Liver (tissue), 3 donors: ENCODE results near the gene PCDHGB3.

ENCODE experiments used
- CTCF ChIP-seq: fragments of 150-350 bp; IDR thresholded peaks from 2 replicates; pipeline ENCODE4 v1.5.1; 2017; ENCODE audit warnings: improper control_type of control experiment, low read depth, low read length; ENCODE audit not compliant: missing input control
- JUND ChIP-seq, 2 donors: IDR thresholded peaks; 2 replicates each; pipeline ENCODE4 v1.6.1; 2016; ENCODE audit warnings: antibody characterized with exemption in 2 of 2
- RAD21 ChIP-seq, 2 donors: IDR thresholded peaks; 2 replicates each; pipeline ENCODE4 v1.6.1; 2016; ENCODE audit warnings: antibody characterized with exemption in 2 of 2, mild to moderate bottlenecking in 2 of 2
- donor health status: healthy.
- donor health status: healthy.

DNA sequence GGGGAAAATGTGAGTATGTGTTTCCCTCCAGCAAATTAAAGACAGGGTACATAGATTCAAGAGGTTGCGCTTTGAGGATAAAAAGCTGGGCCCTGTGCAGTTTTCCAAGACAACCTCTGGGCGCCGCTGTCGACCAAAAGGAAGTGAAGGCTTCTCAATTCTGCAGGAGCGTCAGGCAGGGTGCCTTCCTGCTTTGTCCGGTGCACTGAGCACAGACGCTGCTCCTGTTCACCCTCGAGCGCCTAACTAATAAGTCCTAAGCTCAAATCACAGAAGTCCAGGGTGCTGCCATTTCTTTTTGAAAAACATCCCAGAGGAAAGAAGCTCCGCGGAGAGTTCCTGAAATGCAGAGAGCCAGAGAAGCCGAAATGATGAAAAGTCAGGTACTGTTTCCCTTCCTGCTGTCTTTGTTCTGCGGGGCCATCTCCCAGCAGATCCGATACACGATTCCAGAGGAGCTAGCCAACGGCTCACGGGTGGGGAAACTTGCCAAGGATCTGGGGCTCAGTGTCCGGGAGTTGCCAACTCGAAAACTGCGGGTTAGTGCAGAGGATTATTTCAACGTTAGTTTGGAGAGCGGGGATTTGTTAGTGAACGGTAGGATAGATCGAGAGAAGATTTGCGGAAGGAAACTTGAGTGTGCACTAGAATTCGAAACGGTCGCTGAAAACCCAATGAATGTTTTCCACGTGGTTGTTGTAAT lies 20.0 kb upstream of the PCDHGB3 start, which contains the start of gene PCDHGB1:
- no peak for TF ChIP-seq CTCF
- TF ChIP-seq JUND (IDR thresholded peaks at IDR 0.05): no peak
- no peak for TF ChIP-seq RAD21 (IDR thresholded peaks at IDR 0.05)
